ENCODE results near the gene UTP18. TPM values are rescaled to one million over a fixed set of nuclear protein-coding genes. Genes with fewer than 3 reads are reported as not detected.

UTP18 gene
- total and polyA plus RNA-seq, 2 of the 8 experiments (the other 6 are each of a cell fraction or from before 2014, with no cell fraction given), result 17.9 to 85.7 TPM

DNA sequence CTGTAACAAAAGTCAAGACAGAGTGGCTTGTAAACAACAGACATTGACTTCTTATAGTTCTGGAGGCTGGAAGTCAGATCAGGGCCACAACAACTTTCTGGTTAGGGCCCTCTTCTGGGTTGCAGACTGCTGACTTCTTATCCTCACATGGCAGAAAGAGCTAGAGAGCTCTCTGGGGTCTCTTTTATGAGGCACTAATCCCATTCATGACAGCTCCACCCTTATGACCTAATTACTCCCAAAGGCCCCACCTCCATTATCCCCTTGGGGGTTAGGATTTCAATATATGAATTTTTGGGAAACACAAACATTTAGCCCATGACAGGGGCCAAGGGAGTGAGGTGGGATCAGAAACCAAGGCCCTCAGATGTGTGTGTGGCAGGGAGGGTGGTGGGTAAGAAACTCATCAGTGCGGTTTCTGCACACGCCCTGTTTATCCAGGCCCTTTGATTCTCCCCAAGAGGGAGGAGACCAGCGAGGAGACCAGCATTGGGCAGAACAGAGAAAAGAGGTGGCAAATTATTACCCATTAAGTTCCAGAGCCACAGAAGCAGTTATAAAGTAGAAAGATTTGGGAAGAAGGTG lies 74.8 kb downstream of the UTP18 start (continued):
- TF ChIP-seq RNF2 (IDR thresholded peaks at IDR 0.05; ENCODE audit: borderline replicate concordance, low read depth, low read length, missing control alignments, poor library complexity, severe bottlenecking) (no peak), BRCA1 (IDR thresholded peaks at IDR 0.05; ENCODE audit: low read depth, low read length) (no peak)
- TF ChIP-seq, protein P1, sequence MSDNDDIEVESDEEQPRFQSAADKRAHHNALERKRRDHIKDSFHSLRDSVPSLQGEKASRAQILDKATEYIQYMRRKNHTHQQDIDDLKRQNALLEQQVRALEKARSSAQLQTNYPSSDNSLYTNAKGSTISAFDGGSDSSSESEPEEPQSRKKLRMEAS (IDR thresholded peaks at IDR 0.05), result no peak
